A549 (cell line): Measurements from ENCODE around the gene AEBP2. TPM values are rescaled to one million over a fixed set of nuclear protein-coding genes. Genes with fewer than 3 reads are reported as not detected.

Experiments used
- ATAC-seq, 2 experiments: fragments of 200-7000 bp in 1 of 2; fragments of >200 bp in 1 of 2; cut with Nextera tagmentation in 1 of 2; cut with Tn5 transposase in 1 of 2; 3 replicates each; pipeline versions ENCODE4 v1.8.0 to v1.9.1; 2018 to 2020; ENCODE audit warnings: mild to moderate bottlenecking in 1 of 2, moderate library complexity in 1 of 2
- CTCF ChIA-PET: fragments of 300-600 bp; sonication (Branson Sonifier 250); formaldehyde crosslinking; extraction: SDS; loops from one replicate; lab custom pipeline; 2021; ENCODE audit warnings: antibody characterized with exemption, inconsistent platforms; lab: Yijun Ruan, JAX
- POLR2A ChIA-PET: fragments of 350-600 bp; formaldehyde crosslinking; extraction: SDS; loops from one replicate; lab custom pipeline; 2021; ENCODE audit warnings: antibody characterized with exemption, inconsistent platforms; lab: Yijun Ruan, JAX
- DNase-seq, 2 experiments: peaks; one replicate each; pipeline versions ENCODE4 v3.0.0 to v3.0.0-alpha.2; 2011 to 2016; ENCODE audit warnings: low read depth in 1 of 2, low spot score in 1 of 2
- FAIRE-seq: peaks from 2 replicates; lab custom pipeline; 2011; peaks lifted over from hg19 to GRCh38; lab: Jason Lieb, UNC
- H3K27ac ChIP-seq, 2 experiments: fragments of >200 bp; sonication (Bioruptor Twin); formaldehyde crosslinking; 3 replicates each; pipeline ENCODE4 v1.5.1; 2016 to 2017
- H3K4me1 ChIP-seq: fragments of >200 bp; sonication (Bioruptor Twin); formaldehyde crosslinking; 3 replicates; pipeline ENCODE4 v1.6.1; 2016
- H3K4me2 ChIP-seq: fragments of >200 bp; sonication (Bioruptor Twin); formaldehyde crosslinking; 3 replicates; pipeline ENCODE4 v1.6.1; 2016
- H3K4me3 ChIP-seq: fragments of >200 bp; sonication (Bioruptor Twin); formaldehyde crosslinking; 3 replicates; pipeline ENCODE4 v1.5.1; 2016
- H3K9me3 ChIP-seq: fragments of >200 bp; sonication (Bioruptor Twin); formaldehyde crosslinking; 3 replicates; pipeline ENCODE4 v1.6.1; 2016
- CBX8 ChIP-seq: fragments of 200-600 bp; sonication (generic); IDR thresholded peaks from 2 replicates; pipeline ENCODE4 v1.6.1; 2016
- EHF ChIP-seq: fragments of 250-450 bp; sonication (Bioruptor Pico); IDR thresholded peaks from 2 replicates; pipeline ENCODE4 v1.5.0; 2020; ENCODE audit warnings: mild to moderate bottlenecking
- EHMT2 ChIP-seq: fragments of 200-600 bp; sonication (generic); IDR thresholded peaks from 2 replicates; pipeline ENCODE4 v1.6.1; 2016; ENCODE audit warnings: antibody characterized with exemption, low read depth, mild to moderate bottlenecking, moderate library complexity
- EP300 ChIP-seq, 2 experiments: fragments of >200 bp; sonication (Bioruptor Twin); formaldehyde crosslinking; IDR thresholded peaks; 2 replicates in 1 of 2; 3 replicates in 1 of 2; pipeline ENCODE4 v1.6.1; 2016 to 2017
- ESRRA ChIP-seq: fragments of 150-350 bp; IDR thresholded peaks from 2 replicates; pipeline ENCODE4 v1.6.1; 2014; ENCODE audit warnings: mild to moderate bottlenecking, low read length, borderline replicate concordance
- FOSL2 ChIP-seq, 2 experiments: fragments of 450-650 bp in 1 of 2; fragments of >200 bp in 1 of 2; sonication (Bioruptor Twin) in 1 of 2; formaldehyde crosslinking; IDR thresholded peaks; 2 replicates each; pipeline versions ENCODE4 v1.5.0 to v1.6.1; 2016 to 2020; ENCODE audit warnings: mild to moderate bottlenecking in 1 of 2, moderate library complexity in 1 of 2
- GATA3 ChIP-seq: IDR thresholded peaks from 2 replicates; pipeline ENCODE4 v1.6.1; 2012; ENCODE audit warnings: borderline replicate concordance
- HDAC2 ChIP-seq: fragments of 200-600 bp; sonication (generic); IDR thresholded peaks from 2 replicates; pipeline ENCODE4 v1.6.1; 2016
- HOXB5 ChIP-seq: fragments of 250-450 bp; sonication (Bioruptor Pico); IDR thresholded peaks from 2 replicates; pipeline ENCODE4 v1.5.0; 2020; ENCODE audit warnings: mild to moderate bottlenecking, moderate library complexity
- JUNB ChIP-seq: fragments of >200 bp; sonication (Bioruptor Twin); formaldehyde crosslinking; IDR thresholded peaks from 2 replicates; pipeline ENCODE4 v1.6.1; 2016
- KDM1A ChIP-seq: fragments of 200-600 bp; sonication (generic); IDR thresholded peaks from 2 replicates; pipeline ENCODE4 v1.6.1; 2016; ENCODE audit warnings: low read depth, mild to moderate bottlenecking
- KDM5A ChIP-seq: fragments of 200-600 bp; sonication (generic); IDR thresholded peaks from 2 replicates; pipeline ENCODE4 v1.6.1; 2016; ENCODE audit warnings: antibody characterized with exemption, mild to moderate bottlenecking
- MAFK ChIP-seq: fragments of 450-650 bp; IDR thresholded peaks from 2 replicates; pipeline ENCODE4 v1.6.1; 2014; ENCODE audit not compliant: partially characterized antibody
- MAZ ChIP-seq: fragments of 150-350 bp; IDR thresholded peaks from 2 replicates; pipeline ENCODE4 v1.6.1; 2014; ENCODE audit warnings: antibody characterized with exemption, low read depth, low read length, borderline replicate concordance
- NPAS2 ChIP-seq: fragments of 250-450 bp; sonication (Bioruptor Pico); IDR thresholded peaks from 2 replicates; pipeline ENCODE4 v1.8.0; 2022; ENCODE audit warnings: mild to moderate bottlenecking, moderate library complexity, borderline replicate concordance
- NR3C1 ChIP-seq: fragments of >200 bp; sonication (Bioruptor Twin); formaldehyde crosslinking; IDR thresholded peaks from 3 replicates; pipeline ENCODE4 v1.6.1; 2017
- POLR2A ChIP-seq: IDR thresholded peaks from 2 replicates; pipeline ENCODE4 v1.6.1; 2012; ENCODE audit warnings: mild to moderate bottlenecking, low read length
- RCOR1 ChIP-seq: fragments of 150-350 bp; IDR thresholded peaks from 2 replicates; pipeline ENCODE4 v1.6.1; 2014; ENCODE audit warnings: antibody characterized with exemption, low read length, low read depth
- RFX5 ChIP-seq: fragments of 450-650 bp; IDR thresholded peaks from 2 replicates; pipeline ENCODE4 v1.7.1; 2014; ENCODE audit warnings: antibody characterized with exemption, mild to moderate bottlenecking, moderate library complexity
- RNF2 ChIP-seq: fragments of 200-600 bp; sonication (generic); IDR thresholded peaks from 2 replicates; pipeline ENCODE4 v1.6.1; 2016; ENCODE audit warnings: low read depth, mild to moderate bottlenecking, antibody characterized with exemption, moderate library complexity, borderline replicate concordance
- TP53 ChIP-seq: fragments of 250-450 bp; sonication (Bioruptor Pico); IDR thresholded peaks from 2 replicates; pipeline ENCODE4 v1.5.0; 2021; ENCODE audit warnings: mild to moderate bottlenecking, moderate library complexity
- USF2 ChIP-seq: fragments of 450-650 bp; IDR thresholded peaks from 2 replicates; pipeline ENCODE4 v1.6.1; 2014; ENCODE audit warnings: antibody characterized with exemption
- ZSCAN20 ChIP-seq: fragments of 250-450 bp; sonication (Bioruptor Pico); IDR thresholded peaks from 2 replicates; pipeline ENCODE4 v1.8.0; 2022; ENCODE audit warnings: mild to moderate bottlenecking, moderate library complexity
- WGBS: methylation state at CpG from one replicate; pipeline ENCODE4 v1.1.6; 2017; ENCODE audit errors: missing lambda C conversion rate; 5-methylcytosine and 5-hydroxymethylcytosine counted together
- polyA plus RNA-seq, 4 experiments: library from polyadenylated mRNA; depleted of rRNA in 3 of 4; stranded (reverse); fragments of >200 nt; fragmentation: RNase III in 1 of 4; extraction: RNeasy Plus Mini Kit Qiagen cat#74134 plus additional on column Dnase treatment in 1 of 4; gene quantifications; 2 replicates in 3 of 4; 3 replicates in 1 of 4; pipeline ENCODE4 v1.2.3, GENCODE V29; 2011 to 2017
- TF ChIP-seq, protein P1 (sequence below): IDR thresholded peaks from 2 replicates; pipeline ENCODE4 v1.6.1; 2012

The AEBP2 gene
- polyA plus RNA-seq, 2 of the 4 experiments (the other 2 are of a cell fraction): 23.5 to 27.3 TPM

GRCh38 chr12:19451196-19451595, 11.9 kb downstream of the AEBP2 start:
- peak in 1 of 2 experiments; percentile 31; a peak in 3 of 6 replicates for ATAC-seq
- CTCF ChIA-PET: no interaction called here

GRCh38 chr12:19453961-19454360, 14.7 kb downstream of the AEBP2 start:
- FAIRE-seq (no peak), ATAC-seq (no peak), DNase-seq (no peak)
- Histone ChIP-seq H3K9me3 (no peaks in the 10 kb centered on the region), H3K4me3 (no peak overlapping the region), H3K4me2 (no peak overlapping the region), H3K4me1 (peaks cover 4% of the 10 kb centered on the region; the same call in 1 of the 3 replicates)
- ChIA-PET POLR2A (no interaction called here), CTCF (no interaction called here)
- WGBS: 85% methylated on average over 7 of the region's 7 CpGs
- TF ChIP-seq POLR2A: no peak
- TF ChIP-seq, all 56 proteins: peak for 0
- no peak overlapping the region for H3K27ac ChIP-seq

More at GRCh38 chr12:19451196-19451595, 11.9 kb downstream of the AEBP2 start:
- POLR2A ChIA-PET: no interaction called here
- 74% methylated on average over 6 of the region's 6 CpGs for WGBS
- Histone ChIP-seq H3K9me3 (no peaks in the 10 kb centered on the region), H3K4me1 (peaks cover 4% of the 10 kb centered on the region; the same call in 1 of the 3 replicates), H3K4me2 (no peak overlapping the region), H3K27ac (no peak overlapping the region), H3K4me3 (no peak overlapping the region)
- FAIRE-seq (no peak), DNase-seq (no peak)
- TF ChIP-seq KDM1A (no peak), CBX8 (no peak), ESRRA (no peak), MAFK (peak; percentile 10)

DNA sequence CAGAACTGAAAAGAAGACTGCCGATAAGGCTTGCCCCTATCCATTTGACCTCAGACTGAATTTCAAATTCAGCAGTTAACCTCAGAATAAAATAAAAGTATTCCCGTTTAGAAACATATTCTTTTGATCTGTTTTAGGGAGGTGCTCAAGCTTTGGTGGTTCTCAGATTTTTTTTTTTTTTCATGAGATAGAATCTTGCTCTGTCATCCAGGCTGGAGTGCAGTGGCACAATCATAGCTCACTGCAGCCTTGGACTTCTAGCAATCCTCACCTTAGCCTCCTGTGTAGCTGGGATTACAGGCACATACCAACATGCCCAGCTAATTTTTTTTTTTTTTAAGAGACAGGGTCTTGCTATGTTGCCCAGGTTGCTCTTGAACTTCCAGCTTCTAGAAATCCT, 15.5 kb downstream of the AEBP2 start:
- FAIRE-seq (no peak), DNase-seq (no peak), ATAC-seq (no peak)
- peaks cover 2% of the 10 kb centered on the region; the same call in 1 of the 3 replicates for H3K4me1 ChIP-seq
- POLR2A ChIA-PET: interaction anchor here (0.5 kb wide), 1 partner anchor 859 kb away, joined by 5 read pairs; no protein-coding TSS in a partner anchor
- TF ChIP-seq GATA3: no peak
- no peak for TF ChIP-seq HDAC2
- TF ChIP-seq HOXB5 (CRISPR knock-in tag): no peak
- no peak for TF ChIP-seq RNF2
- no peak for TF ChIP-seq EHMT2
- no peak for TF ChIP-seq EHF (CRISPR knock-in tag)
- no peak for TF ChIP-seq RFX5
- TF ChIP-seq JUNB: no peak
- TF ChIP-seq NPAS2 (CRISPR knock-in tag): no peak
- TF ChIP-seq RCOR1: no peak
- TF ChIP-seq, protein P1, sequence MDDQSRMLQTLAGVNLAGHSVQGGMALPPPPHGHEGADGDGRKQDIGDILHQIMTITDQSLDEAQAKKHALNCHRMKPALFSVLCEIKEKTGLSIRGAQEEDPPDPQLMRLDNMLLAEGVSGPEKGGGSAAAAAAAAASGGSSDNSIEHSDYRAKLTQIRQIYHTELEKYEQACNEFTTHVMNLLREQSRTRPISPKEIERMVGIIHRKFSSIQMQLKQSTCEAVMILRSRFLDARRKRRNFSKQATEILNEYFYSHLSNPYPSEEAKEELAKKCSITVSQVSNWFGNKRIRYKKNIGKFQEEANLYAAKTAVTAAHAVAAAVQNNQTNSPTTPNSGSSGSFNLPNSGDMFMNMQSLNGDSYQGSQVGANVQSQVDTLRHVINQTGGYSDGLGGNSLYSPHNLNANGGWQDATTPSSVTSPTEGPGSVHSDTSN: no peak
- TF ChIP-seq TP53 (CRISPR knock-in tag): no peak
- TF ChIP-seq KDM1A: no peak
- no peak for TF ChIP-seq EP300 (IDR thresholded peaks at IDR 0.05)
- no peak for TF ChIP-seq ZSCAN20 (CRISPR knock-in tag)
- no peak for TF ChIP-seq FOSL2 (IDR thresholded peaks at IDR 0.05)
- no peak for TF ChIP-seq FOSL2 (CRISPR knock-in tag; IDR thresholded peaks at IDR 0.05)
- no peak for TF ChIP-seq KDM5A
- no peak for TF ChIP-seq MAZ
- no peak for TF ChIP-seq NR3C1
- TF ChIP-seq USF2: no peak
- 85% methylated on average over 2 of the region's 2 CpGs for WGBS
- H3K27ac ChIP-seq: no peak overlapping the region
- H3K4me2 ChIP-seq: no peak overlapping the region
- CTCF ChIA-PET: no interaction called here
- no peaks in the 10 kb centered on the region for H3K9me3 ChIP-seq
- H3K4me3 ChIP-seq: no peak overlapping the region
